Stimulated activated CD4-positive, alpha-beta T cell treated with anti-CD3 and anti-CD28 coated beads, Interleukin-12 subunit alpha, Interleukin-12 subunit beta, amount 100 ng/mL, for 4 hours (primary cell): ENCODE measurements around the gene KCNMA1.

Experiments used
- DNase-seq: peaks from one replicate; pipeline ENCODE4 v3.0.0-alpha.2; 2020

Gene KCNMA1

GRCh38 chr10:76899490-76899889 is 738.1 kb downstream of the KCNMA1 start:
- DNase-seq = no peak

- DNase-seq = no peak
Measured at GRCh38 chr10:76892766-76893479, 744.7 kb downstream of the KCNMA1 start.

DNA sequence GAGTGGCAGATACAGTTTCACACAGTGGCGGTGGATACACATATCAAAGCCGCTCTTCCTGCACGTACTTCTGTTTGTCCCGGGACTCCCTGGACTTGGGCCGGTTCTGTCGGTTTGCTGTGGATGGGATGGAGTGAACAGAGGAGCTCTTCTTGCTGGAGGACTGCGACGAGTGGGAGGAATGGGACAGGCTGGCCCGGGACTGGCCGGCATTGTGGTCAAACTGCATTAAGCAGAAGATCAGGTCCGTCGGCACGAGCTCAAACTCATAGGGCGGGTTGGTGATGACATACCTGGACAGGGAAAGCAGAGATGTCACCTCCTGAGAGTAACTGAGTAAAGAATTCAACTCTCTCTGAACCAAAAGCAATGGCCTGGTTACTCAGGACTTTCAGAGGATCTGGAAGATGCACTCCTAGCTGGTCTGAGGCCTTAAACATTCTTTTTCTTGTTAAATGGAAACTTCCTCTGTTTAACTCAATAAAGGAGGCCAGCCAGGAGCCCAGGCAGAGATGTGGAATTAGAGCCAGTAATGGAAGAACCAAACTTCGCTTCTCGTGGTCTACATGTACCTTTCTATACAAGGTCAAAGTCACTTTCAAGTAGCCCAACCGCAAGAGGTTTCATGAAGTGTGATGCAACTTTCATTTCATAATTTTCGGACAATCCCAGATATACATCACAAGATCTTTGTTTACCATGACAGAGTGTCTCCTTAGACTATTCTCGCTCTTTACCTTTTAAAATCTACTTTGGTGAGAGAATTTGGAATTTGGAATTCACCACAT is 750.2 kb downstream of the KCNMA1 start:
- no peak for DNase-seq

- DNase-seq = no peak
Measured at GRCh38 chr10:76885816-76886215, 751.8 kb downstream of the KCNMA1 start.

DNA sequence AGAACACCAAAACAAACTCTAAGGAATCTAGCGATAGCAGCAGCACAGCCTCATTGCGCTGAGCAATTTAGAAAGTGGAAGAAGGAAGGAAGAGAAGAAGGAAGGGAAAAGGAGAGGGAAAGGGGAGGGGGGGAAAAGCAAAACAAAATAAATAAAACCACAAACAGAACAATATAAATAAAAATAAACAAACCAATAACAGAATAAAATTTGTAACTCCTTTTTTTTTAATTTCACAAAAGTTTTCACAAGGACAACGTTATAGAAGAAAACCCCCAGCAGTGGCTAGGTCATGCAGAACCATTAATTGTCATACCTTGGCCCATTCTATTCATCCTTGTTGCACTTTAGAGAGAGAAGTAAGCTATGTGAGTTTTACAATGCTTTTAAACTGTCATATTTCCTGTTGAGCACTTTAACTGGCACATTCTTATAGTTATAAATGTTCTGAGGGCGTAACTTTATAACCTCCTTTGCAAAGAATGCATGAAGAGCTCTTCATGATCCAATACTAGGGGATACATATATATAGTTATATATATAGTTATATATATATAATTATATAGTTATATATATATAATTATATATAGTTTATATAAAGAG is 752.8 kb downstream of the KCNMA1 start:
- DNase-seq = no peak

- DNase-seq = no peak
Measured at GRCh38 chr10:76883596-76883995, 754.0 kb downstream of the KCNMA1 start.

DNA sequence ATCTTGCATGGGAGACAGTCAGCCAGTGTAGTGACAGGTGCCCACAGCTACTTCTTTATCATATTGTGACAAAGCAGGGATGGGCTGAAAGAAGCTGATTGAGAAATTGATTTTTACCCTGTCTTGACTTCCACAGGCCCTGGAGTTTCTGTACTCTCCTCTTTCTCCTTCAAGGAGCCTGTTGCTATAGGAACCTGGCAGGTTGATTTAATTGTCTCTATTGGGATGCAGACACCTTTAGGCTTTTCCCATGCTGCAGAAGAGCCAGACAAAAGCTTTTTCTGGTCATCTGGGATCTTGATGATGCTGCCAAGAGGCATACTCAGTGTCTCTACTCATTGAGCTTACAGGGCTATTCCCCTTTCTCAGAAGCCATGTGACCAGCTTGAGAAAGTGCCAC is 754.8 kb downstream of the KCNMA1 start:
- no peak for DNase-seq

DNA sequence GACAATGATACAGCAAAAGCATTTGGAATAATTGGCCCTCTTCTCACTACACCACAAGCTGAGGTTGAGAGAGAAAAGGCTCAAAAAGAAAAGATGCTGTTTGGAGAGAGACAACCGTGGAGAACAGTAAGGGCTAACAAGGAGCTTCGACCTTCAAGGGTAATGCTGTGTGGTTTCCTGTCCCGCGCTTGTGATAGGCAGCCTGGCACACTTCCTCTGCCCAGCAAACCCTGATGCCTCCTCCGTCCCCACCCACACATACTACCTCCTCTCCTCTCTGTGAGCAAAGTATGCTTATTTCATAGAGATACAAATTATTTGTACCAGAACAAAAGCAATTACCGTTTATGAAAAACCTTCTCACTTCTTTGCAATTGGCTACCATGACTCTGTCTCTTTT is 755.4 kb downstream of the KCNMA1 start:
- no peak for DNase-seq

DNA sequence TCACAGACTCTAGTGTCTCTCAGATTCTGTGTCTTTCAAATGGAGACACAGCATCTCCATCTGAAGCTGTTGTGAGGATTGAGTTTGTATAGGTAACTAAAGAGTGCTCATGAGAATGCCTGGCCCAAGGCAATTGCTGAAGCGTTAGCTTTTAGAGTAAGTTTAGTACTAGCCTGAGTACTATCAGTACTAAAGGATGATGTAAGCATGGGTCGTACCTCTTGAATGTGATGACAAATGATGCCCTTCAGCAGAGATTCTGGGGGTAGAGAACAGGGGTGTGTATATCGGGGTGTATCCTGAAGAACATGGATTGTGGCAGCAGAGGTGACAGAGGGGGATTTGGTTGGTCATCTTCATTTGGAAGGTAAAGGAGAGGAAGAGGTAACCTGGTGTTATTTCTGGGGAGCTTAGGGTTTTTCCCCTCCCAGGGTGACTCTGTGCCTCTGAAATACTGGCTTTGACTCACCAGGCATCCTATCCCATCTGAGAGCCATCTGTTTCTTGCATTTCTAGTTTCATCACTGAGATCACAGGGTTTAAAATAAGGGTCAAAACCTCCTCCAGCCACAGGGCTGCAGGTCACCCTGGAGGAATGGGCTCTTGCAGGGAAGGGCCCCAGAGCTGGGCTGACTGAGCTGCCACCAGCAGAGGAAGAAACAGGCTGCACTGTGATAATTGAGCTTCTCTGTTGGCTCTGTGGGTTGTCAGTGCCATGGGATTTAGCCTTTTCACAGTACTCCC is 756.0 kb downstream of the KCNMA1 start:
- no peak for DNase-seq

- no peak for DNase-seq
Measured at GRCh38 chr10:76880931-76881330, 756.7 kb downstream of the KCNMA1 start.

DNA sequence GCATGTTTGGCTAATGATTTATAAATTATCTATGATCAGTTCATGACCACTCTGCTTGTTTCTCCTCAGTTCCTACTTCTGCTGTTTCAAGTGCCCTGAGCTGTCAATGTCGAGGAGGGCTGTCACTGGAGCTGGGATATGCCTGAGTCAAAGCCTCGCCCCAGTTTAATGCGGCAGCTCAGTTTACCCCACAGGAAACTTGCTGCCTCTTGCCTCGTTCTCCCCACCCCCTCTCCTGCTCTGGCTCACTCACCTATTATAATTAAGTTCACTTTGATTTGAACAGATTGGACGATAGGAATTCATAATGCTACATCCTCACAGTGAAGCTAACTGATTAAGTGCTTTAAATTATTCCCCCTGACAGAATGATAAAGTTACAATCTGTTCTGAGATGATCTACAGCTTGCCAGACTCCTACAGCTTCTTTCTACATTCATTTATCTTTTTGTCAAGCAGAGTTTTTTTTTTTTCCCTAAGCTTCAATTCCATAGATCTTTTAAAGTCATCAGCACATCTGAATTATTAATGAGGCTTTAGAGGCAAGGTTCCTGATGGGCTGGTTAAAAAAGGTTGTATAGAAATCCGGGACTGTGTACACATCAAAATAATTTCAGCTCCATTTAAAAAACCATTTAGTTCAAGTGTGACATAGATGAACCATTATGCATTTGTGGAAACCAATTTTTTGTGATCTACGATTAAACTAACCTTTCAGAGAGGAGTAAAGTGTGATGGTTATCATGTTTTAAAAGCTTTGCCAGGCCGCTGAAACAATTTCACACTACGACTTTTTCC is 758.3 kb downstream of the KCNMA1 start:
- no peak for DNase-seq

DNA sequence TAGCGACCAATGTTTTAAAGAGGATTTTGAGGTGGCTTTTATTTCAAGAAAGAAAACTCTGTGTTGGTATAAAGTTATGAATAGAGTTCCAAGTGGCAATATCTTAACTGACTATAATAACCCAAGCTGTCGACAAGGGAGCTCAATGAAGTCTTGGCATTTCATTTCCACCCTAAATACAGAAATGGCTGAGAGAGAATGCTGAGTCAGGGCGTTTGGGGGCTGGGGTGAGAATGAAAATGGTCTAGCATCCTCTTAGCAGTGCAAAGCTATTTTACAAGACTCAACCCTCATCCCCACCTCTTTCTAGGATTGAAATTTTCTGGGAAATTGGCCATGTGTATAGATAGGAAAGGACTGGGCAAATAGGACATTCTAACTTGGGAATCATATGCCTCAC is 759.1 kb downstream of the KCNMA1 start:
- DNase-seq = no peak

- no peak for DNase-seq
Measured at GRCh38 chr10:76874896-76875295, 762.7 kb downstream of the KCNMA1 start.

DNA sequence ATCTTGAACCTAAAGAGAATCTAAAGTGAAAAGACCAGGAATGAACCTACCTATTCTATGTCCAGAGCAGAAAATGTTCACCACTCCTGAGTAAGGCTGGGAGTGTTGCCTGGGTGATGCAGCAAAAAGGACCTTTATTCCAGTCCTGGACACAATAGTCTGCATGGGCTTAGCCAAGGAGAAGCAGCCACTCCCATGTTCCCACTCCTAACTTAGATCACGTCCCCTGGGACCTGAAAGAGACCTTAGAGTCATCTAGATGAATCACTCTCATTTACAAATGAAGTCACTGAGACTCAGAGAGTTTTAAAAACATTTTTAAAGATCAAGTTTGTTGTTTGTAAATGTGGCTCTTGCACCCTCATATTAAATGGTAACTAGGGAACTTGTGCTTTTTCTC is 763.4 kb downstream of the KCNMA1 start:
- DNase-seq = no peak

DNA sequence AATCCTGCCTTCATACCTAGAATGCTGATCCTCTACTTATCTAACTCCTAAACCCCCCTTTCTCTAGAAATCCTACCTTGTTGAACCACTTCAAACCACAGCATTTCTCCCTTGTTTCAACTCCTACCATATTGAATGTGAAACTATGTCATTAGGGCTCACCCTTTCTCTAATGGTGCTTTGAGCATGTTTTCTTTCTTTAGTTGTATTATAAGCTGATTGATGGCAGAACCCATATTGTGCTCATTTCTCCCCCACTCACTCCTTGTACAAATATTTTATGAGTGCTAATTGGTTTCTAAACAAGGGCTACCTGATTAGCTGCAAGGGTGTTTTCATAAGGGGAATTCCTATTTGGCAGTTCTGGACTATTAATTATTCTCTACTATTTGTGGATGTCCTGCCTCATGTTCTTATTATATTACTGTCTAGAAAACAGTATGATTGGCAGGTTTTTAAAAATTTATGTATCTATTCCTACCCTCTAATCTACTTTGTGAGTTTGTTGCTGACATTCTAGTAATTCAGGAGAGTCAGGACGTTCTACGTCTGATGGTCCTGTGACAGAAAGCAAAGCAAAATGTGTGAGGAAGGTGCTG is 765.8 kb downstream of the KCNMA1 start:
- DNase-seq = no peak

DNA sequence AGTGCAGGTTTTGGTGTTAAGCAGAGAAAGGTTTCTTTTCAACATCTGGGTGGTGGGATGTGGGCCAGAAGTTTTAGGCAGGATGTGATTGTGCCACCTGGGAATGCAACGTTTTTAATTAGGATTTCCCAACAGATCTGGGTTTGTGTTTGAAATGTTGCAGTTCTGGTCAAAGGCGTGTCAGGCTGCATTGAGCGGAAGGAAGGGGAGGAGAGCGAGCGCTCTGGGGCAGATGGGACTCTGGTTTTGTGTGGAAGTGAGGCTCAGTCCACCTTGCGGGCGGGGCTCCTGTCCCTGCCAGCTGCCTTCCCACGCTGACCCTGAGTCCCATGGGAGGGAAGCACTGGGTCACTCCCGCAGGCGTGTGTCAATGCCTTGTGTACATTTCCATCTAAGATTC is 767.7 kb downstream of the KCNMA1 start:
- no peak for DNase-seq

DNA sequence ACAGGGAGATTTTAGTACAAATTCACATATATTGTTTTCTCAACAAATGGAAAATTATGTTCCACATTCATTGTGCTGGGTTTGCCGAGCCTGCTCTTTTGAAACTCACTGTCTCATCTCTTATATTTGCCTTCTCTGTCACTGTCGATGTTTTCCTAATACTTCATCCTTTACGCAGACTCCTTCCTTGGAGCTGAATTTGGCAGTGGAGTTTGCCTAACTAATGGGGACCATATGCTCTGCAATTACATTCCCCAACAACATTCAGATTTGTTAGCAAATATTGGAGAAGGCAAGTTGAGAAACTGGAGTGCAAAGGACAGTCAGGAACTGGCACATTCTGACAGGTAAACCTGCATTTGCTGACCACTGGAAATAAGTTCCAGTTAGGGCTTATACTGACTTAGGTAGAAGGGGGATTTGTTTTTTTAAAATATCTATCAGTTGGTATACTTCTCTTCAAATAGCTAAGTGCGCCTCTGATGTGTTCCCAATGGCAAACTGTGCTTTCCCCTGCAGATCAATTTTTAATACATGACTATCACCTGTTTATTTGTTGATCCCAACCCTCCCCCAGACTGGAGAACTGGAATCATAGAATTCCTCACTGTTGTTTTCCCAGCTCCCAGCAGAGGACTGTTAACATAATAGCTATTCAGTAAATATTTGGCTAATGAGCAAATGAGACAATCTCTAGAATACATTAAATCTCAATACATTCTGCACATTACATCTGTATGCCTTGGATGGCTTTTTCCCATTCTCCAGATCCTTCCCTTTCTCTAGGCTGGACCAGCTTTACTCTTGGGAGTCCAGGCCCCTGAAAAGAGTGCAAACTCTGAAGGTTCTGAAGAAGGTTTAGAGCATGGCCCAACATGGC is 769.3 kb downstream of the KCNMA1 start:
- no peak for DNase-seq

DNA sequence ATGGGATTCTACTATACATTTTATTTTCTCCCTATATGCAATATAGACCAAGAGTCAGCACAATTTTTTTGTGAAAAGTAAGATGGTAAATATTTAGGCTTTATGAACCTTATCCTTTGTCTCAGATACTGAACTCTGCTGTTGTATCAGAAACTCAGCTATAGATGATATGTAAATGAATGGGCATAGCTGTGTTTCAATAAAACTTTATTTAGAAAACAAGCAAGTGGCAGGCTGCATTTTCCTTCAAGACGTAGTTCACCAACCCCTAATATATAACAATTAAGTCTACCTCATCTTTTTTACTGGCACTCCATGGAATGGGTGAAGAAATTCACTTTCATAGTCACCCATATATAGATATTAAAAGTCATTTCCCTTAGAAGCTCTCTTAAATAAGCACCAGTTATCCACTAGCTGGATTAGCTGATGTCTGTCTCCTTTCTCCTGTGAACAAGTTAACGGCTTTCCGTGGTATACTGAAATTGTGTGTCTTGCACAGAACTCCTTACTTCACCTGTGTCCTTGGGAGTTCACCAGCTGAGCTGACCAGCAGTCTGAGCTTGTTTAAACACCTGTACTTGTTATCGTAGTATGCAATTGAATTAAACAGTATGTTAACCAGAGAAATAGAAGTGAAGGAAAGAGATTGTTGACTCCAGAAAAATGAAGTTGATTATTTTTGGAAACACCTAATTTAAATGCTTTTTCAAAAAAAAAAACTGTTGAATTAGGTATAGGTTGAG is 770.6 kb downstream of the KCNMA1 start:
- DNase-seq = no peak

DNA sequence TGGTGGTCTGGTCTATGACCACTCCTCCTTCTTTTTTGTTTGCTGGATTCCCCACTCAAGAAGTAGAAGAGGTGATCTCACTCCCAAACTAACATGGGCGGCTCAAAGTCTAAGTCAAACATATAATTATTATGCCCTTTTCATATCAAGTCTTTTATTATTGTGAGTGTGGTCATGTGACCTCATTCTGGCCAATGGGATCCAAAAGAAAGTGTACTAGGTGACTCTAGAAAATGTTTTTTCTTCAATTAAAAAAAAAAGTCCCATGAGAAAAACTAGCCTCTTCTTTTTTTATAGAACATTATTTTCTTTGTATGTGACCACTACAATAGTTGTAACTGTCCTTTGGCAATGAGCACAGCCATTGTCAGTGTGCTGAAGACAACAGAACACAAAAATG is 772.7 kb downstream of the KCNMA1 start:
- DNase-seq = no peak

- DNase-seq = no peak
Measured at GRCh38 chr10:76858721-76859120, 778.9 kb downstream of the KCNMA1 start.
